Measurements from ENCODE around the gene MTCH2. TPM values are rescaled to one million over a fixed set of nuclear protein-coding genes. Genes with fewer than 3 reads are reported as not detected.
A peak's percentile ranks its signal among the peaks of the same experiment; 100 is the strongest.
"Not testable (repeated sequence)": the region's sequence is repeated elsewhere in the genome, so short reads cannot be mapped to it uniquely, and the experiment has no call there.

The MTCH2 gene
- total RNA-seq, 1 donor from 2014 or later, result 39.7 TPM

DNA sequence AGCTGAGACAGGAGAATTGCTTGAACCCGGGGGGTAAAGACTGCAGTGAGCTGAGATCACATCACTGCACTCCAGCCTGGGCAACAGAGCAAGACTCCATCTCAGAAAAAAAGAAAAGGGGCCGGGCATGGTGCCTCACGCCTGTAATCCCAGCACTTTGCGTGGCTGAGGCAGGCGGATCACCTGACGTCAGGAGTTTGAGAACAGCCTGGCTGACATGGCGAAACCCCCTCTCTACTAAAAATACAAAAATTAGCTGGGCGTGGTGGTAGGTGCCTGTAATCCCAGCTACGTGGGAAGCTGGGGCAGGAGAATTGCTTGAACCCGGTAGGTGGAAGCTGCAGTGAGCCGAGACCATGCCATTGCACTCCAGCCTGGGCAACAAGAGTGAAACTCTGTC lies 6.0 kb downstream of the MTCH2 start:
- not testable (repeated sequence) for DNase-seq (ENCODE audit: low spot score)

DNA sequence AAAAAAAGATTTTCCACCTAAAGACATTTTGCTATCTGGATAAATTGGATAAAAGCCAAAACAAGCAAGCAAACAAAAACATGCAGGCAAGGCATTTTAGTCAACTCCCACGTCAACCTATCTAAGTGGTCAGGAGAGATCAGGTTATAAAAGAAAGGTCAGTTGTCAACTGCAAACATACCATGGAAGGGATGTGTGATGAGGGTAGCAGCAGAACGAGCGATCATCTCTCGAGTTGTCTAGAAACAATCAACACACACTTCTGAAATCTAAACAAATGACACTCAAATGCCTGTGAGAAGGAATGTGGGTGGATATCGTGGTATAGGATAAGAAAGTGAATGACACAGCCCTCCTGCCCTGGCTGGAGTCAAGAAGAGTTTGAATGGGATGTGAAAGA lies 10.9 kb downstream of the MTCH2 start:
- no peak for DNase-seq (ENCODE audit: low spot score)

DNA sequence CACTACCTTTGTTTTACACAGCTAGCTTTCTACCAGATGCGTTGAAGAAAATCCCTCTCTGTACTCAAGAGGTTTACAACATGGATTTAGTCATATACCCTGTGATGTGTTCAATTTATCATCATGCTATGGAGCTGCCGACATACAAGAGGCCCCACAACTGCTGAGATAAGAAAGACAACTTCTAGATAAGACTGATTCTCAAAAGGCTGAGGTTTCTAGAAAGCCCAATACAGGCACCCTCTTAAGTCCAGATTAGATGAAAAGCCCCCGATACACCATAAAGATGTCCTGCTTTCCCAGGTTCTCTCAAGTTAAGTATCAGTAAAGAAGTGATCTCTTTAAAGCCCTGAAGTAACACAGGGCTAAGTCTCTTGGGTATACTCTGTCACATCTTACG lies 14.3 kb downstream of the MTCH2 start:
- DNase-seq (ENCODE audit: low spot score), result peak; percentile 86

DNA sequence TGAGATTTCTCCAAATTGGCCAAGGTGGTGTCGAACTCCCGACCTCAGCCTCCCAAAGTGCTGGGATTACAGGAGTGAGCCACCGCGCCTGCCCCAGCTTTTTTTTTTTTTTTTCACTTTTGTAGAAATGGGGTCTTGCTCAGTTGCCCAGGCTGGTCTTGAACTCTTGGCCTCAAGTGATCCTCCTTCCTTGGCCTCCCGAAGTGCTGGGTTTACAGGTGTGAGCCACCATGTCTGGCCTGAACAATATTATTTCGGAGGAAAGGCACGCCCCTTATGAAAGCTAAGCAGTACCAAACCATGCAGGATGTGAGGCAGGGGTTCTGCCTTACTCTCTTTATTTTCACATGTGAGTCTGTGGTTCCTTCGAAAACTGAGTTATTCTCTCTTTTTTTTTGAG lies 16.1 kb downstream of the MTCH2 start:
- no peak for DNase-seq (ENCODE audit: low spot score)

DNA sequence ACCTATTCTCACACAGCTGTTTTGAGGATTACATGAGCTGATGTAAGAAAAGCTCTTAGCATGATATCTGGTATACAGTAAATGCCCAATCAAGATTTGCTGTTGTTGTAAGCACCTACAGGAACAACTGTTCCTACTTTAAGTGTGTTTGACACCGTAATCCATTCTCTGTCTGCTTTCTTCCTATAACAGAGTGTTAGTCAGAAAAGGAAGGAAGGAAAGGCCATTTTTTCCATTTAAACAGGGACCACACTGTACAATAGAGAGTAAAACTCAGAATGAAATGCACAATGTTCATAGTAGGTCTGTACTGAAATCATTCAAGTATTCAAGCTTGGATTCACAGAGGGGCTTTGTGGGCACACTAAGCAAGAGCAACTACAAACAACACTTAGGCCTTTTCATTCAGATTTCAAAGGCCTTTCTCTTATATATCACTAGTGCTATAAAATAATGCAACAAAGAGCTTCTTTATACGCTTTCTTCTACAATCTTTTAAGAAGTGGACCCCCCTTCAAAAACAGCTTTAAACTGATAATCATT lies 21.5 kb downstream of the MTCH2 start:
- DNase-seq (ENCODE audit: low spot score), result no peak

DNA sequence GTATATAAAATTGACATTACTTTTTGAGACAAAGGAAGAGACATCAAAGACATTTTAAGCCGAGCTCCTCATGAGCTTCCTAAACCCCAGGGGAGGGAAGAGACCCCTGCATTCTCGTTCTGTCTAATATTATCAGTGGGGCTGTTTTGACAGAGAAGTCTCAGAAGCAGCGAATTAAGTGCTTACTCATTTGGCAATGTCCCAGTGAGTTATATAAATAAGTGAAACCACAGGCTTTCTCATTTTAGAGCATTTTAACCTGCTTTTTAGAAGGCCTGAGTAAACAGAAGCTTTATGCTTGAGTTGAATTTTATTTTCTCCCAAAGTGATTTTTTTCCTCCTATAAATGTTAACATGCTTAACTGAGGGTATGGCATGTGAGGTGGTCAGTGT lies 24.9 kb downstream of the MTCH2 start:
- DNase-seq (ENCODE audit: low spot score), result no peak

DNA sequence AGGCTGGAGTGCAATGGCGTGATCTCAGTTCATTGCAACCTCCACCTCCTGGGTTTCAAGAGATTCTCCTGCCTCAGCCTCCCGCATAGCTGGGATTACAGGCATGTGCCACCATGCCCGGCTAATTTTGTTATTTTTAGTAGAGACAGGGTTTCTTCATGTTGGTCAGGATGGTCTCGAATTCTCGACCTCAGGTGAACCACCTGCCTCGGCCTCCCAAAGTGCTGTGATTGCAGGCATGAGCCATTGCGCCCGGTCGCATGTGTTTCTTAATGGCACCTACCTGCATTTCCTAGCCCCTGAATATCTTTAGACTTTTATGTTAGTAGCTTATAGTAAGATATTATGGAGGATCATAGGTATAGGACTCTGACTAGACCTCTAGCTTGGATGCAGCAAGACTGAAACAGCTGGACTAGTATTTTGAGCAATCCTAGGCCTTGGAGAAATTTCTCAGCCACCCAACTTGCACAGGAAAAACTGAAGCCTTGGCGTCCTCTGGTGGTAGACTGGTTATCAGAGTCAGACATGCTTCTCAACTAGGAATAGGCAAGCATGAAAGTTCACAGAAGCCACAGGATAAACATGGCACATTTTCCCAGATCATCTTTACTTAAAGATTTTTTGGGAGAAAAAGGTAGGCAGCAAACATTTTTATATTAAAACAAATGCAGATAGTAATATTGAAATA lies 25.5 kb downstream of the MTCH2 start:
- peak; percentile 57 for DNase-seq (ENCODE audit: low spot score)

DNA sequence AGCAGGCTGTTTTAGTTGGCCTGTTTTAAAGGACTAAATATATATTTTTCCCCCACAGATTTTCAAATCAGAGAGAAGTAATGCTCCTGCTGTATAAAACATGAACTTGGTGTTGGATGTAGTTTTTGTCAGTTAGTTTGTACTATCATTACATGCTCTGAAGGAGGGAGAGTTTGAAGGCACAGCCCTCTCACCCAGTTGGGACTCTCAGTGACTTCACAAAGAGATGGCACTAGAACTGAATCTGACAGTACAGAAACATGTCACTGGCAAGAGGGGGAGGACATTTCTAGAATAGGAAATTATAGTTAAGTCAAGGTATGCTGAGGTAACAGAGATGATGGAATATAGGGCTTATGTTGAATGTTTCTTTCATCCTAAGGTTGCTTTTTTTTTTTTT lies 27.1 kb downstream of the MTCH2 start:
- no peak for DNase-seq (ENCODE audit: low spot score)

DNA sequence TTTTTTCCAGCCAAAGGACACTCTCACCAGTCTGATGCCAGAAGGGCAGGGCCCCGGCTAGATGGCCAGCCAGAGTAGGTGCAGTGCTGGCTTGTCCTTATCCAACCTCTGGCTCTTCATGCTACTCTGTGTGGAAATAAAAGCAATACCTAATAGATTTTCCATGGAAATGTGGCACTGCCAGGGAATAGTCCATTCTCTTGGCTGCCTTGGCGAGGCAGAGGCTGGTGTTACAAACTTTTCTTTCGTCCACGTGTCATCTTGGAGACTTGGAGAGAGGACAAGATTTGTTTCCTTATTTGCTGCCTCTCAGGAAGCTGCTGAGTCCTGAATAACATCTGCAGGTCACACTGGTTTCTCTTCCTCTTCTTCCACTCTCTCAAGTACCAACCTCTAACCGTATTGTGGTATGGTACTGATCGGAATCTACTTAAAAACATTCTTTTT lies 31.0 kb downstream of the MTCH2 start:
- DNase-seq (ENCODE audit: low spot score), result peak; percentile 35

DNA sequence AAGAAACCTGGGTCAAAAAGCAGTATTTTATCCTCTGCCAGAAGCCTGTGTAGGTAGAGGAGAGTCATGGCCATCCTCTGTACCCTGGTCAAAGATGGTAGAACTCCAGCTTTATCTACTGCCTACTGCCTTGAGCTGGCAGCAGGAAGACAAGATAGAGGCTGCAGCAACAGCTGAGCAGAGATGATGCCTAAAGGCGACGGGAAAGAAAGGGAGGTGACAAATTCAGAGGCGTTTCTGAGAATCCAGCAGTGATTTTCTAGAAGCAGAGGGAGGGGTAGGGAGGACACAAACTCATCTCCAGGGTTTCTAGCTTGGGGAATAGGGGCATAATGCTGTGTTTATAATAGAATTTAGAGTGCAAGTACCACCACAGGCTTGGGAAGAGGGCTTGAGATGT lies 32.7 kb downstream of the MTCH2 start:
- no peak for DNase-seq (ENCODE audit: low spot score)

DNA sequence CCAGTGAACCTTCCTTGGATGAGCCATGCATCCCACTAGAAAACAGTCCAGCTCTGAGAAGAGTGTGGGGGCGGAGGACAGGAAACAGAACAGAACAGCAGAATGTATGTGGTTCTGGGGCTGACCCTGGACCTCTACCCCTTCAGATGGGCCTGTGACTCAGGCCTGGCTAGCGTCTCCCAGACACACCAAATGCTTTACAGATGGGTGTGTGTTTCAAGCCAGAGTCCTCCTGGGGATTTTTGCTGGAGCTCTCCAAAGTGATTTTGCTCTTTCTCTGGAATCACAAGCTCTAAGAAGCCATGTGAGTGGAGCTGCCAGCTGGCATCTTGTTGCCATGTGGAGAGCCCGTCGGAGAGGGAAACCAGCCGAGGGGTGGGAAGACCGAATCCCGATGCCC lies 35.0 kb downstream of the MTCH2 start:
- peak; percentile 36 for DNase-seq (ENCODE audit: low spot score)

DNA sequence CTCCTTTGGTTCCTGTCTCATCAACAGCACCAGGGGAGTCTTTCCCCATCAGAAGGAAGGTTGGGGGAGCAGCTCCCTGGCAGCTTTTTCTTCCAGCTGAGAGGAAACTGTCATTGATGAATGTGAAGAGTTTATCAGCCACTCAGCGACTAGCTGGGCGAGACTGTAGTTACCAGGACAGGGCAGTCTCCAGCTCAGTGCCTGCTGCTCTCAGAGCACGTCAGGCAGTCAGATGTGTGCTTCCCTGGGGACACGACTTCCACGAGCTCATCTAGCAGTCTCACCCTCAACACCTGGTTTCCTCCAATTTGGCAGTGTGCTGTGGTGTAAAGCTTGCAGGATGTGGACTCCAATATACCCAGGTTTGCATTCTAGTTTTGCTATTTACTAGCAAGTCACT lies 35.6 kb downstream of the MTCH2 start:
- no peak for DNase-seq (ENCODE audit: low spot score)

DNA sequence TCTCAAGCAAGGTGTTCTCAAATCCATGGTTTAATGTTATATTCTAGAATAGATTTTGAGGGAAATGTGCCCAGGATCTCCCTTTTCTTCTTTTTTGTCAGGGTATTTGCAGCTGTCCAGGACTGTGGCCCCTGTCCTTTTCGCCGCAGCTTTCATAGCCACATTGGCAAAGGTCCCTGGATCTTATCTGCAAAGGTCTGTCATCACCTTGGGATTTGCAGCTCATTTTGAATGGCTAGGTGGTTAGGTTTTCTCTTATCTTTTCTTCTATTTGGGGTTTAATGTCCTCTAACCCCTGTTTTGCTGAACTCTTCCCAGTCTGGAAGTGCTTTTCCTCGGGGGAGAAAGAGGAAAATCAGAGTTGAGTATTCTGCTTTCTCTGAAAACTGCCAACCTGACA lies 36.4 kb downstream of the MTCH2 start:
- DNase-seq (ENCODE audit: low spot score), result no peak

DNA sequence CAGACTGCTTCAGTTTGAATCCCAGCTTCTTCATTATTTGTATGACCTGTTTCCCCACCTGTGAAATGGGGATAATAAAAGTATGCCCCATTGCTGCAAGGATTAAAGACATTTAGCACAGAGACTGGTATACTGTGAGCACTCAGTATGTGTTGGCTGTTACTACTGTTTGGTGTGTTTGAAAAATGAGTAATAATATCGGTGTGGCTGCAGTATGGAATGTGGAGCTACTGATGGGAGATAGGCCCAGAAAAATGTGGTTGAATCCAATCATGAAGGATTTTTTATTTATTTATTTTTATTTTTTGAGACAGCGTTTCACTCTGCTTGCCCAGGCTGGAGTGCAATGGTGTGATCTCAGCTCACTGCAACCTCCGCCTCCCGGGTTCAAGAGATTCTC lies 39.1 kb downstream of the MTCH2 start:
- DNase-seq (ENCODE audit: low spot score), result no peak

DNA sequence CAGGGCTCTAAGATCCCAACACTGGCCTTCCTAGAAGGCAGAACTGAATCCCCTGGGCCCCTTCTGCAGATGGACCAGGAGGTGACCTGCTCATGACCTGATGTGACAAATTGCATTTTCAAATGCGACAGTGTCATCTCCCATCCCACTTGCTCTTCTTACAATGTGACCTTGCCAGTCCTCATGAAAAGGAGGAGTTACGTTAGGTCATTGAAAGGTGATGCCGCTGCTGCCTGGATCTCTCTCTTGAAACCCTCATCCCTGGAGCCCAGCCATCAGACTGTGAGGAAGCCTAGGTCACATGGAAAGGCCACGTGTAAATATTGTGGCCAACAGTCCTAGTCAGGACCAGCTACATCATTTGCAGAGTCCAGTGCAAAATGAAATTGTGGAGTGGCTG lies 42.5 kb downstream of the MTCH2 start:
- DNase-seq (ENCODE audit: low spot score), result no peak

DNA sequence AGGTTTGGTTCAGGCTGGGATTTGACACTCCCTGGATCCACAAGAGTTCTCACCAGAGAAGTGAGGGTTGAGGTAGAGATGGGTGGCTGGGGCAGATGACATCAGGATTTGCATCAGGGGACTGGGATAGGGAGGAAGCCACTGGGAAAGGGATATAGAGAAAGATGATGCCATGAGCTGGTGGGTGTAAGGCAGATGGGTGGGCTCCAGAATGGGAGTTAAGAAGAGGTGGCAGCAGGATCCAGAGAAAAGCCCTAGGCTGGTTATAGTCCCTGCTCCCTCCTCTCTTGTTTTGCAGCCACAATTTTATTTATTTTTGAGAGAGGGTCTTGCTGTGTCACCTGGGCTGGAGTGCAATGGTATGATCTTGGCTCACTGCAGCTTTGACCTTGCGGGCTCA lies 46.4 kb downstream of the MTCH2 start:
- DNase-seq (ENCODE audit: low spot score), result no peak

DNA sequence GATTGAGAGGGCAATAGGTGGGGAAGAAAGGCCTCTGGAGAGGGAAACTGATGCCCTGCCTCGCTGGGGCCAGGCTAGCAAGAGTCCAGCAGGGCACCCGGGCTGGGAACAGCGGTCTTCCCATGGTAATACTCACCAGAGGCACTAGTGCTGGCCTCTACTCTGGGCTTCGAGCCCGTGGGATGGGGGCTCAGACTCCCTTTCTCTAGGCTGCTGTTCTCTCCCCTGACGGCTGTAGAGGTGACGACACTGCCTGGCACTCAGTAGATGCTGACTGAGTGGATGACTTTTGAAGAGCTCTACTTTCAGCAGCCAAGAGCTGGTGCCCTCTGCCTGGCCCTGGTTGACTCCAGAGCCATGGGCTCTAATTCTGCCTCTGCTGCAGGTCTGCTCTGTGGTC lies 47.3 kb downstream of the MTCH2 start:
- DNase-seq (ENCODE audit: low spot score), result no peak

DNA sequence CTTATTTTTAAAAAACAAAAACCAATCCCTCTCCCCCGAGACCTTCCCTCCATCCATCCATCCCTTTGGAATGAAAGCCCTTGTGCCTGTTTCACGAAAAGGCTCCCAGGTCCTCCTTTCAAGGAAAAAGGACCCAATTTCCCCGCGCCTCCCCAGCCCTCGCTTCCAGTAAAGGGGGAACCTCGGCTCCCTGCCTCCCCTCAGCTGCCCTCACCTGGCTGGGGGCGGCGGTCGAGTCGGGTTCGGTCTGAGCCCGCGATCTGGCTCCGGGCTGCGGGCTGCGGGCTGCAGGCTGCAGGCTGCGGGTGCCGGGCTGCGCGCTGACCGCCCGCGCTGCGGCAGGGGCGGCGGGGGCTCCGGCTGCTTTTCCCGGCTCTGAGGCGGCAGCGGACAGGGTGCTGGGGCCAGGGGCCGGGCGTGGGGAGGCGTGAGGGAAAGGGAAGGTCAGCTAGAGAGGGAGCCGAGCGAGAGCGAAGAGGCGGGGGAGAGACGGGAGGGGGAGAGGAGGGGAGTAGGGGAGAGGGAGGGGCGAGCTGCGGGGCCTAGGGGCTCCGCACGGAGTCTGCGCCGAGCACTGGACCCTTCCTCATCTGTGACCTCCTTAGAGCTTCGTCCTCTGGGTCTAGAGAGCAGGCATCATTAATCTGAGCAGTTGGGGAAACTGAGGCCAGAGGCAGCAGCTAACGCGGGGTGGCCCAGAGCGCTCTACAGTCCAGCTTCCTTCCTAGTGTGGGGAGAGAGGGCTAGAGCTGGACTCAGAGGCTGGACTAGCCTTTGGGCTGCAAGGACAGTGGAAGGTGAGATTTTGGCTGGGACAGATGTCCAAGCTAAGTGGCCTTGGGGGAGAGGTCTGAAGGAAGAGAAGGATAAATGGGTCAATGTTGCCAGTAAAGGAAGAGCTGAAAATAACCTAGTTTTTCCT lies 48.2 kb downstream of the MTCH2 start, which contains the start of gene C1QTNF4:
Gene C1QTNF4, minus strand, starts transcription at position 478 of the 922 bp plus-strand sequence. CDS start 3,601 bp downstream, outside the sequence.
- no peak for DNase-seq (ENCODE audit: low spot score)

DNA sequence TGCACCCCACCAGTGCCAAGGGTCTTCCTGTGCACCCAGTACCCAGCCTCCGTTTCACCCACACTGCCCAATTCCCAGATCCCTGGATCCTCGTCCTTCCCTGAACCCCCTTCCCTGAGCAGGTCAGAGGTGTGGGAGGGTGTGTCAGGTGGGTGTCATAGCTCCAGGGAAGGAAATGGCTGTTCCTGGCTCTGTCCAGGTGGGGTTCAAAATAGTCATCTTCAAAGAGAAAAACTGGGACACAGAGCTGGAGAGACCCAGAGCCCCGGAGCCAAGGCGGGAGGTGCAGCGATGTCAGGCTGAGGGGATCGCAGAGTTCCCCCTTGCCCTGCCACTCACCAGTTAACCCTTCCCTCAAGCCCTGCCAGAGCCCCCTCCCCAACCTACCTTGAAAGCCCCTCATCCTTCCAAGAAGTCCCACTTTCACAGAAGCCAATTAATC lies 48.8 kb downstream of the MTCH2 start:
- no peak for DNase-seq (ENCODE audit: low spot score)

DNA sequence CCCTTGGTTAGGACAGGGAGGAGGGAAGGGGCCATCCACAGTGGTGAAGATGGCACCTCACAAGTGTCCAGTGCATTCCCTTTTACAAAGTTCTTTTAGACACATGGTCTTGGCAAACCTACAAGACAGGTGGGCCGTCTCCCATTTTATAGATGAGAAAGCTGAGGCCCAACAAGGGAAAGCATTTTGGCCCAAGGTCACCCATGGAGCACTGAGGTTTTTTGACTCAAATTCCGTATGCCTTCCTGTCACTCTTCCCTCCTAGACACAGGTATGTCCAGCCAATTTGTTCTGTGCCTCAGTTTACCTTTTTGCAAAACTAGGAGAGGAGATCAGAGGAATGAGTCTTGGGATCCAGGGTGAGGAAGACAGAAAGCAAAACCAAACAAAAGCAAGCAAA lies 49.4 kb downstream of the MTCH2 start:
- no peak for DNase-seq (ENCODE audit: low spot score)

DNA sequence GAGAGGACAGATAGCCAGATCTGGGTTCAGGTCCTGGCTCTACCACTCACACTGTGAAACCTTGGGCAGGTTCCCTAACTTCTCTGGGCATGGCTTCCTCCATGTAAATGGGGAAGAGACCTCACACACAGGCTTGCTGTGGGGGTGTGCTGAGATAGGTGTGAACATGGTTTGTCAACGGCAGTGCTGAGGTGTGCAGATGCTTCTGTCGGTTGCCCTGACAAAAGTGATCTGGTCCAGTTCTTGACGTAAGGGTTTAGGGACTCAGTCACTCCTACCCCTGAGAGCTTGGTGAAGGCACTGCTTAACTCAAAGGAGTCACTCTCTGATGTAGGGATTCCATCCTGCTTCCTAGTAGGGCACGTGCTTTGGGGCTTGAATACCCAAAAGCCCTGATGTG lies 50.1 kb downstream of the MTCH2 start:
- DNase-seq (ENCODE audit: low spot score), result no peak

DNA sequence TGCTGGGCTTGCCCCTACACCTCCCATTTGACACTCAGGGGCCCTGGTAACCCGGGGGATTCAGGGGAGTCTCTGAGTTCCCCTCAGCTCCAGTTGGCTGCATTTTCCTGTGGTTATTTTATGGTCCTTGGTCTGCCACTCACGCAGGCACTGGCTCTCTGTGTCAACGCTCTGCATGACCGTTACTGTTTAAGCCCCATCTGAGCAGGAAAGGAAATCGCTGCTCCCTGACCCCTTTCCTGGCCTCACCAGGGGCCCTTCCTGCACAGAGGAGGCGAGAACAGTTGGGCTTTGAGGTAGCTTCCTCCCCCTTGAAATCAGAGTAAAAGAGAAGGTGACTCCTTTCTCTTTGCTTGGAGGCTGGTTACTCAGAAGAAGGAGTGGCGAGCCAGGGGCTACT lies 50.6 kb downstream of the MTCH2 start:
- DNase-seq (ENCODE audit: low spot score), result no peak
